Activated CD4-positive, alpha-beta T cell treated with anti-CD3 and anti-CD28 coated beads, Interleukin-2, amount 50 U/mL, for 48 hours (primary cell): Measurements from ENCODE around the gene PACRG.

Source experiments
- DNase-seq, 2 experiments: peaks; one replicate each; pipeline ENCODE4 v3.0.0-alpha.2; 2020

The PACRG gene

GRCh38 chr6:162873537-162873936, 145.8 kb downstream of the PACRG start:
- no peak for DNase-seq

GRCh38 chr6:162875070-162875469, 147.3 kb downstream of the PACRG start:
- DNase-seq, result no peak

- DNase-seq, result no peak
Observed at GRCh38 chr6:162882801-162883481, 155.2 kb downstream of the PACRG start.

GRCh38 chr6:162887981-162888689, 160.4 kb downstream of the PACRG start:
- DNase-seq, result no peak

GRCh38 chr6:162889303-162889702, 161.5 kb downstream of the PACRG start:
- no peak for DNase-seq

- no peak for DNase-seq
Observed at GRCh38 chr6:162898011-162898410, 170.2 kb downstream of the PACRG start.

- no peak for DNase-seq
Observed at GRCh38 chr6:162899148-162899547, 171.4 kb downstream of the PACRG start.

GRCh38 chr6:162900503-162900902, 172.7 kb downstream of the PACRG start:
- no peak for DNase-seq

- no peak for DNase-seq
Observed at GRCh38 chr6:162904069-162904663, 176.4 kb downstream of the PACRG start.

GRCh38 chr6:162906479-162906878, 178.7 kb downstream of the PACRG start:
- DNase-seq, result no peak

- DNase-seq, result no peak
Observed at GRCh38 chr6:162907876-162908481, 180.2 kb downstream of the PACRG start.

GRCh38 chr6:162913206-162913605, 185.4 kb downstream of the PACRG start:
- DNase-seq, result no peak

- no peak for DNase-seq
Observed at GRCh38 chr6:162917506-162917905, 189.7 kb downstream of the PACRG start.

- no peak for DNase-seq
Observed at GRCh38 chr6:162921062-162921461, 193.3 kb downstream of the PACRG start.

- DNase-seq, result no peak
Observed at GRCh38 chr6:162921510-162922040, 193.8 kb downstream of the PACRG start.

GRCh38 chr6:162922563-162923166, 194.9 kb downstream of the PACRG start:
- no peak for DNase-seq

- no peak for DNase-seq
Observed at GRCh38 chr6:162934844-162935243, 207.1 kb downstream of the PACRG start.

- DNase-seq, result no peak
Observed at GRCh38 chr6:162940426-162940825, 212.7 kb downstream of the PACRG start.

- no peak for DNase-seq
Observed at GRCh38 chr6:162941128-162941527, 213.4 kb downstream of the PACRG start.

- DNase-seq, result no peak
Observed at GRCh38 chr6:162942866-162943265, 215.1 kb downstream of the PACRG start.

GRCh38 chr6:162943369-162943768, 215.6 kb downstream of the PACRG start:
- DNase-seq, result no peak

GRCh38 chr6:162951164-162951743, 223.5 kb downstream of the PACRG start:
- DNase-seq, result no peak

GRCh38 chr6:162952423-162952822, 224.6 kb downstream of the PACRG start:
- no peak for DNase-seq
